ENCODE measurements around the gene NGF. TPM values are rescaled to one million over a fixed set of nuclear protein-coding genes. Genes with fewer than 3 reads are reported as not detected.

The NGF gene
- total and polyA plus RNA-seq, 12 donors, result 1.8 to 21.6 (median 3.3) TPM

- Histone ChIP-seq H3K27me3 (no peaks in the 10 kb centered on the region), H3K4me1 (peaks cover 5 to 21% (median 15%) of the 10 kb centered on the region in 9 donors), H3K4me3 (no peak overlapping the region), H3K36me3 (no peaks in the 10 kb centered on the region), H3K27ac (peak overlapping the region in 8 of 10 donors; percentile 25 to 83 (median 71)), H3K9me3 (peaks cover 0 to 44% (median 3%) of the 10 kb centered on the region in 11 donors)
- ATAC-seq, result peak; percentile 86 to 97 (median 94)
- TF ChIP-seq CTCF (IDR thresholded peaks at IDR 0.05), result no peak
- intact Hi-C loops (cut with DNase I), result loop anchor here in 1 of 10 donors (10.0 kb wide), 1 partner anchor 67 kb away; no protein-coding TSS in a partner anchor
- DNase-seq, result no peak
- 21 to 27% methylated on average over 2 of the region's 2 CpGs for WGBS, 2 donors
These were observed 86.7 kb downstream of the NGF start for GRCh38 chr1:115251340-115251748.

- peaks cover 0 to 7% (median 3%) of the 10 kb centered on the region in 9 donors for H3K4me1 ChIP-seq
- WGBS, 2 donors, result 82 to 88% methylated on average over 1 of the region's 1 CpG
- H3K27me3 ChIP-seq, result no peaks in the 10 kb centered on the region
- H3K36me3 ChIP-seq, result no peaks in the 10 kb centered on the region
- intact Hi-C loops (cut with DNase I), result no loop called here
- no peak for ATAC-seq
- H3K4me3 ChIP-seq, result no peak overlapping the region
- TF ChIP-seq CTCF (IDR thresholded peaks at IDR 0.05), result no peak
- no peak overlapping the region for H3K27ac ChIP-seq
- peaks cover 0 to 39% (median 12%) of the 10 kb centered on the region in 11 donors for H3K9me3 ChIP-seq
- DNase-seq, result no peak
These were observed 91.5 kb downstream of the NGF start for GRCh38 chr1:115246526-115246925.

- Histone ChIP-seq H3K9me3 (peaks cover 0 to 39% (median 12%) of the 10 kb centered on the region in 11 donors), H3K4me3 (no peak overlapping the region), H3K27ac (no peak overlapping the region), H3K4me1 (no peaks in the 10 kb centered on the region), H3K27me3 (no peaks in the 10 kb centered on the region), H3K36me3 (no peaks in the 10 kb centered on the region)
- WGBS, 2 donors, result 93 to 95% methylated on average over 1 of the region's 1 CpG
- ATAC-seq (no peak), DNase-seq (no peak)
- no peak for TF ChIP-seq CTCF (IDR thresholded peaks at IDR 0.05)
- intact Hi-C loops (cut with DNase I), result no loop called here
These were observed 92.8 kb downstream of the NGF start for GRCh38 chr1:115245227-115245626.

- no peak for ATAC-seq
- no peak for TF ChIP-seq CTCF (IDR thresholded peaks at IDR 0.05)
- intact Hi-C loops (cut with DNase I), result no loop called here
- H3K4me3 ChIP-seq, result no peak overlapping the region
- no peak overlapping the region for H3K27ac ChIP-seq
- no peaks in the 10 kb centered on the region for H3K36me3 ChIP-seq
- no peak for DNase-seq
- 93 to 100% methylated on average over 1 of the region's 1 CpG for WGBS, 2 donors
- no peaks in the 10 kb centered on the region for H3K27me3 ChIP-seq
- H3K4me1 ChIP-seq, result no peaks in the 10 kb centered on the region
- H3K9me3 ChIP-seq, result peaks cover 0 to 26% (median 12%) of the 10 kb centered on the region in 11 donors
These were observed 95.5 kb downstream of the NGF start for GRCh38 chr1:115242543-115242942.

Measured in heart right ventricle (tissue), 16 donors.